Measurements from ENCODE around the gene CHD2.

GRCh38 chr15:92909136-92909781 is 9.1 kb downstream of the CHD2 start:
- TF ChIP-seq POLR2AphosphoS5 (IDR thresholded peaks at IDR 0.05) (no peak), EP300 (IDR thresholded peaks at IDR 0.05) (no peak), POLR2A (IDR thresholded peaks at IDR 0.05) (no peak)

All from upper lobe of left lung (tissue), 4 donors.